ENCODE data around the gene PDZD2. TPM values are rescaled to one million over a fixed set of nuclear protein-coding genes. Genes with fewer than 3 reads are reported as not detected.

PDZD2 gene
- polyA plus RNA-seq, 10 donors: 6.0 to 12.4 (median 7.4) TPM

GRCh38 chr5:31863991-31864411 lies 225.1 kb downstream of the PDZD2 start:
- no peak for DNase-seq

GRCh38 chr5:31866166-31866565 lies 227.2 kb downstream of the PDZD2 start:
- DNase-seq: no peak

- DNase-seq: no peak
Measured at GRCh38 chr5:31867219-31867618, 228.3 kb downstream of the PDZD2 start.

- DNase-seq: peak in 2 of 3 donors; percentile 22 to 60
Measured at GRCh38 chr5:31880449-31880848, 241.5 kb downstream of the PDZD2 start.

- DNase-seq: no peak
Measured at GRCh38 chr5:31884896-31885295, 246.0 kb downstream of the PDZD2 start.

GRCh38 chr5:31886206-31886605 lies 247.3 kb downstream of the PDZD2 start:
- no peak for DNase-seq

GRCh38 chr5:31887556-31887955 lies 248.6 kb downstream of the PDZD2 start:
- DNase-seq: no peak

- peak in 1 of 3 donors; percentile 38 for DNase-seq
Measured at GRCh38 chr5:31888564-31888963, 249.6 kb downstream of the PDZD2 start.

- peak in 2 of 3 donors; percentile 51 to 71 for DNase-seq
Measured at GRCh38 chr5:31889001-31889561, 250.2 kb downstream of the PDZD2 start.

GRCh38 chr5:31890046-31890445 lies 251.1 kb downstream of the PDZD2 start:
- DNase-seq: no peak

GRCh38 chr5:31894141-31894540 lies 255.2 kb downstream of the PDZD2 start:
- DNase-seq: peak; percentile 32 to 78 (median 50)

- no peak for DNase-seq
Measured at GRCh38 chr5:31895199-31895820, 256.4 kb downstream of the PDZD2 start.

GRCh38 chr5:31898036-31898632 lies 259.2 kb downstream of the PDZD2 start:
- no peak for DNase-seq

- no peak for DNase-seq
Measured at GRCh38 chr5:31900296-31900865, 261.4 kb downstream of the PDZD2 start.

- DNase-seq: no peak
Measured at GRCh38 chr5:31901807-31902530, 263.0 kb downstream of the PDZD2 start.

GRCh38 chr5:31908396-31908795 lies 269.5 kb downstream of the PDZD2 start:
- DNase-seq: no peak

- no peak for DNase-seq
Measured at GRCh38 chr5:31909073-31909472, 270.1 kb downstream of the PDZD2 start.

- no peak for DNase-seq
Measured at GRCh38 chr5:31911291-31912265, 272.6 kb downstream of the PDZD2 start.

GRCh38 chr5:31913808-31914207 lies 274.9 kb downstream of the PDZD2 start:
- DNase-seq: no peak

GRCh38 chr5:31916327-31916726 lies 277.4 kb downstream of the PDZD2 start:
- DNase-seq: no peak

GRCh38 chr5:31918739-31919138 lies 279.8 kb downstream of the PDZD2 start:
- DNase-seq: no peak
